Glutamatergic neuron (in vitro differentiated cells): ENCODE data around the gene CATSPERZ. TPM values are rescaled to one million over a fixed set of nuclear protein-coding genes. Genes with fewer than 3 reads are reported as not detected.

Experiments
- DNase-seq: peaks from one replicate; pipeline ENCODE4 v3.0.0; 2022
- H3K27ac Mint-ChIP-seq: one replicate; pipeline ENCODE4 v1.8.0; 2020; ENCODE audit warnings: mild to moderate bottlenecking, mixed read lengths, inconsistent platforms; ENCODE audit not compliant: unreplicated experiment
- H3K27me3 Mint-ChIP-seq: one replicate; pipeline ENCODE4 v1.8.0; 2020; ENCODE audit warnings: mild to moderate bottlenecking, moderate library complexity, mixed read lengths, inconsistent platforms; ENCODE audit not compliant: unreplicated experiment
- H3K36me3 Mint-ChIP-seq: one replicate; pipeline ENCODE4 v1.8.0; 2020; ENCODE audit warnings: mild to moderate bottlenecking, mixed read lengths, inconsistent platforms; ENCODE audit not compliant: unreplicated experiment
- H3K4me1 Mint-ChIP-seq: one replicate; pipeline ENCODE4 v1.8.0; 2020; ENCODE audit warnings: mild to moderate bottlenecking, low read depth, mixed read lengths, inconsistent platforms; ENCODE audit not compliant: unreplicated experiment
- H3K4me3 Mint-ChIP-seq: one replicate; pipeline ENCODE4 v1.8.0; 2020; ENCODE audit warnings: mild to moderate bottlenecking, mixed read lengths, inconsistent platforms; ENCODE audit not compliant: unreplicated experiment
- H3K9me3 Mint-ChIP-seq: one replicate; pipeline ENCODE4 v1.8.0; 2020; ENCODE audit warnings: mild to moderate bottlenecking, moderate library complexity, mixed read lengths, inconsistent platforms; ENCODE audit not compliant: unreplicated experiment
- CTCF ChIP-seq: fragments of 200-600 bp; sonication (generic); IDR thresholded peaks from one replicate; pipeline ENCODE4 v1.5.0; 2021; ENCODE audit not compliant: partially characterized antibody, unreplicated experiment
- microRNA-seq: library from miRNA; unstranded; fragments of <30 nt; microRNA quantifications from one replicate; pipeline ENCODE4, GENCODE V29; 2020; ENCODE audit not compliant: unreplicated experiment
- total RNA-seq: library from RNA; stranded (reverse); fragmentation: NEBNext Ultra II Directional; extraction: Animal tissue kit (Norgen Biotek cat#: 25700); gene quantifications from one replicate; pipeline ENCODE4 v1.2.1, GENCODE V29; 2021; ENCODE audit not compliant: unreplicated experiment

The CATSPERZ gene
- total RNA-seq, 1 donor from 2014 or later = not detected

GRCh38 chr11:64352995-64353714 lies 53.0 kb downstream of the CATSPERZ start:
- DNase-seq = no peak
- Mint-ChIP-seq H3K9me3 (peaks cover 6% of the 10 kb centered on the region), H3K4me1 (peaks cover 4% of the 10 kb centered on the region), H3K36me3 (no peaks in the 10 kb centered on the region), H3K27me3 (peaks cover 5% of the 10 kb centered on the region), H3K4me3 (no peak overlapping the region), H3K27ac (no peak overlapping the region)
- TF ChIP-seq CTCF = no peak

- H3K27ac Mint-ChIP-seq = no peak overlapping the region
- no peak for TF ChIP-seq CTCF
- peaks cover 4% of the 10 kb centered on the region for H3K4me1 Mint-ChIP-seq
- H3K4me3 Mint-ChIP-seq = no peak overlapping the region
- DNase-seq = no peak
- no peaks in the 10 kb centered on the region for H3K36me3 Mint-ChIP-seq
- H3K27me3 Mint-ChIP-seq = peaks cover 5% of the 10 kb centered on the region
- peaks cover 6% of the 10 kb centered on the region for H3K9me3 Mint-ChIP-seq
These were observed 53.8 kb downstream of the CATSPERZ start for GRCh38 chr11:64353715-64354506.

Small RNAs within 50 kb of the gene (microRNA-seq; reads per million reads assigned to microRNA genes)
- 5.9 reads per million, percentile 35 among the genes with 10 or more reads in this experiment for gene MIR7155

Other genes starting within 250 kb of the CATSPERZ start
- gene MACROD1, start 134.2 kb upstream of the CATSPERZ start, total RNA-seq = 12.7 TPM
- gene STIP1, start 114.2 kb upstream of the CATSPERZ start, total RNA-seq = 160 TPM
- 2.0 TPM for gene FERMT3, start 93.6 kb upstream of the CATSPERZ start, total RNA-seq
- gene TRPT1, start 74.2 kb upstream of the CATSPERZ start, total RNA-seq = 39.0 TPM
- gene NUDT22, start 74.1 kb upstream of the CATSPERZ start, total RNA-seq = 37.0 TPM
- 30.5 TPM for gene DNAJC4, start 69.8 kb upstream of the CATSPERZ start, total RNA-seq
- 12.3 TPM for gene VEGFB, start 65.8 kb upstream of the CATSPERZ start, total RNA-seq
- gene FKBP2, start 59.3 kb upstream of the CATSPERZ start, total RNA-seq = 31.4 TPM
- gene PPP1R14B, start 53.4 kb upstream of the CATSPERZ start, total RNA-seq = 348 TPM
- gene PLCB3, start 48.8 kb upstream of the CATSPERZ start, total RNA-seq = 36.2 TPM
- gene BAD, start 15.7 kb upstream of the CATSPERZ start, total RNA-seq = 47.0 TPM
- 52.5 TPM for gene GPR137, start 14.5 kb upstream of the CATSPERZ start, total RNA-seq
- gene KCNK4, start 9.1 kb upstream of the CATSPERZ start, total RNA-seq = 0.47 TPM
- gene ESRRA, start 5.2 kb downstream of the CATSPERZ start, total RNA-seq = 69.9 TPM
- gene TRMT112, start 17.2 kb downstream of the CATSPERZ start, total RNA-seq = 93.1 TPM
- 418 TPM for gene PRDX5, start 17.8 kb downstream of the CATSPERZ start, total RNA-seq
- gene CCDC88B, start 39.8 kb downstream of the CATSPERZ start, total RNA-seq = 83.6 TPM
- 3.2 TPM for gene RPS6KA4, start 58.8 kb downstream of the CATSPERZ start, total RNA-seq